ENCODE results near the gene CHI3L1.
"Not testable (repeated sequence)": the region's sequence is repeated elsewhere in the genome, so short reads cannot be mapped to it uniquely, and the experiment has no call there.

The CHI3L1 gene

DNA sequence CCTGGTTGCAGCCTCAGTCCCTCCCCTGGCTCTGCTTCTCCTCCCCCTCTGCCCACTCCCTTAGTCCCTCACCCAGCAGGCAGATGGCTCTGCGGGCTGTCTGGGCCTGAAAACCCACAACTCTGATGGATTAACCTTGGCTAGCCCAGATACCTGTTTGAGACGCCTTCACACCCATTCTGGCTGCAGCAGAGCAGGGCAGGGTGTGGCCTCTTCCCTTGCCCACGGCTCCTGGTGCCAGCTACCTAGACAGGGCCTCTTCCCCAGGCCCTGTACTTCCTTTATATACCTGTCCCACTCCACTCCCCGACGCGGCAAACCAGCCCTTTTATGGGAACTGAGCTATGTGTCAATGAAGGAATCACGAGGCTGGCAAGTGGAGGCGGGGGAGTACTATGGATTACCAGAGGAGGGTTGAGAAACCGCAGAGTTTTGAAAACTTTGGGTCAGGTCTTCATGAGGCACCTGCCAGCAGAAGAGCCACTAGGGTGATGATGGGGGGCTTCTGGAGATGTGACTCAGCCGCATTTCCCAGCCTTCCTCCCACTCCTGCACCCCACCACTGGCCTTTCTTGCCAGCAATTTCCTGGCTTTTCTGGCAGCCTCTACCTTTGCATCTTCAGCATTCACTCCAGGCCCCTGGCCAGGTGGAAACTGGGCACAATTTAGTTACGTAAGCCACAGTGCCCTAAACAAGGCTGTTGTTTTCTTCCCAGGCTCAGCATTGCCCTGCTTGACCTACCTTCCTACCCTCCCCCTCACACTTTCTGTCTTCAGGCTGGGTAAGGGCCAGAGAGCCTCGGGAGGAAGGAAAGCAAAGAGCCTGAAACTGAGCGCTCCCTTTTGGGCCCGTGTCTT, at the start of gene CHI3L1:
CHI3L1 (minus strand) TSS at position 259 of the 858 bp plus-strand sequence; CDS start at position 178, 81 bp downstream.
- no peak within 1 kb of the TSS for H3K9ac ChIP-seq (ENCODE audit: low read length in 5 of 5)
- H3K27ac ChIP-seq (ENCODE audit: low read depth, low read length): no peak within 1 kb of the TSS

DNA sequence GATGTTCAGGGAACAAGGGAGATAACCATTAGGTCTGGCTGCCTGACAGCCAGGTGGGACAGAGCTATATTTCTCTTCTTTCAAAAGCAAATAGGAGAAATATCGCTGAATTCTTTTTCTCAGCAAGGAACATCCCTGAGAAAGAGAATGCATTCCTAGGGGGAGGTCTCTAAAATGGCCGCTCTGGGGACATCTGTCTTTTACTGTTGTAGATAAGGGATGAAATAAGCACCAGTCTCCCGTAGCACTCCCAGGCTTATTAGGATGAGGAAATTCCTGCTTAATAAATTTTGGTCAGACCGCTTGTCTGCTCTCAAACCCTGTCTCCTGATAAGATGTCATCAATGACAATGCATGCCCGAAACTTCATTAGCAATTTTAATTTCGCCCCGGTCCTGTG, 48.4 kb upstream of the CHI3L1 start:
- not testable (repeated sequence) for H3K27me3 ChIP-seq (ENCODE audit: control insufficient read depth in 5 of 5, insufficient read depth in 4 of 5, low read length in 5 of 5); H3K4me3 ChIP-seq (ENCODE audit: low read depth in 1 of 5, low read length in 5 of 5); H3K27ac ChIP-seq (ENCODE audit: low read depth, low read length); H3K9ac ChIP-seq (ENCODE audit: low read length in 5 of 5); H3K4me1 ChIP-seq (ENCODE audit: control insufficient read depth in 5 of 5, insufficient read depth in 5 of 5, low read length in 5 of 5); H3K36me3 ChIP-seq (ENCODE audit: control insufficient read depth in 5 of 5, insufficient read depth in 5 of 5, low read length in 5 of 5)
- peaks cover 0 to 18% (median 8%) of the 10 kb centered on the region in 5 donors for H3K9me3 ChIP-seq (ENCODE audit: control insufficient read depth in 5 of 5, low read length in 5 of 5)

More for the DNA sequence above, at the start of gene CHI3L1:
- peaks cover 0 to 13% (median 8%) of the 10 kb centered on the region in 5 donors for H3K4me1 ChIP-seq (ENCODE audit: control insufficient read depth in 5 of 5, insufficient read depth in 5 of 5, low read length in 5 of 5)
- no peaks in the 10 kb centered on the region for H3K9me3 ChIP-seq (ENCODE audit: control insufficient read depth in 5 of 5, low read length in 5 of 5)
- no peak within 1 kb of the TSS for H3K4me3 ChIP-seq (ENCODE audit: low read depth in 1 of 5, low read length in 5 of 5)
- no peaks in the 10 kb centered on the region for H3K36me3 ChIP-seq (ENCODE audit: control insufficient read depth in 5 of 5, insufficient read depth in 5 of 5, low read length in 5 of 5)
- H3K27me3 ChIP-seq (ENCODE audit: control insufficient read depth in 5 of 5, insufficient read depth in 4 of 5, low read length in 5 of 5): no peaks in the 10 kb centered on the region

DNA sequence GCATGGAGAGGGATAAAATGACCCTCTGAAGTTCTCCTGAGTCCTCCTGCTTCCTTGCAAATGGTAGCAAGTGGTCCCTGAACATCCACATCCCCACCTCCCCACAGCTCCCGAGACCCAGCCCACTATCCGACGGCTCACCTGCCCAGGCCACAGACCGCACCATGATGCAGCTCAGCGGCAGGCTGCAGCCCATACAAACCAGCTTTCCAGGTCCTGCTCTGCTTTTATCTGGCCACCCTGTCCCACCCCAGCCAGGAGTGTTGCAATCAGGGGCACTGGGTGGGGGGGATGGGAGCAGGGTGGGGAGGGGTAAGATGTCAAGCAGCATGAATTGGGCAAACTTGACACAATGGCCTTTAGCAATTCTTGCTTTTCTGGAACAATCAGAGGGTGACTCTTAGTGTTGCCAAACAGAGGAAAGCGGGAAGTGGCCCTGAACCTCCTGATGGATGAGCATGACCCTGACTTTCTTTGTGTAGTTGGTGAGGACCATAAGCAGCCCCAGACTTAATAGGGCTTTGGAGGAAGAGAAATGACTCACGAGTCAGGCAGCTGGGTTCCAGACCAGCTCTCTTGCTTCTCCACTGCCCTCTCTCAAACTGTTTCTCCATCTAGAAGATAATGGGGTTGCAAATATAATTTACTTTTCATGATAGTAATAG, 43.1 kb upstream of the CHI3L1 start, which contains the start of gene CHIT1:
CHIT1 (minus strand) TSS at position 203 of the 665 bp plus-strand sequence; CDS start at position 166, 37 bp downstream.
- Histone ChIP-seq H3K9me3 (ENCODE audit: control insufficient read depth in 5 of 5, low read length in 5 of 5) (peaks cover 0 to 5% (median 2%) of the 10 kb centered on the region in 5 donors), H3K4me1 (ENCODE audit: control insufficient read depth in 5 of 5, insufficient read depth in 5 of 5, low read length in 5 of 5) (no peaks in the 10 kb centered on the region), H3K4me3 (ENCODE audit: low read depth in 1 of 5, low read length in 5 of 5) (no peak within 1 kb of the TSS), H3K27me3 (ENCODE audit: control insufficient read depth in 5 of 5, insufficient read depth in 4 of 5, low read length in 5 of 5) (peaks cover 2 to 19% (median 4%) of the 10 kb centered on the region in 5 donors), H3K27ac (ENCODE audit: low read depth, low read length) (no peak within 1 kb of the TSS), H3K36me3 (ENCODE audit: control insufficient read depth in 5 of 5, insufficient read depth in 5 of 5, low read length in 5 of 5) (no peaks in the 10 kb centered on the region), H3K9ac (ENCODE audit: low read length in 5 of 5) (no peak within 1 kb of the TSS)

DNA sequence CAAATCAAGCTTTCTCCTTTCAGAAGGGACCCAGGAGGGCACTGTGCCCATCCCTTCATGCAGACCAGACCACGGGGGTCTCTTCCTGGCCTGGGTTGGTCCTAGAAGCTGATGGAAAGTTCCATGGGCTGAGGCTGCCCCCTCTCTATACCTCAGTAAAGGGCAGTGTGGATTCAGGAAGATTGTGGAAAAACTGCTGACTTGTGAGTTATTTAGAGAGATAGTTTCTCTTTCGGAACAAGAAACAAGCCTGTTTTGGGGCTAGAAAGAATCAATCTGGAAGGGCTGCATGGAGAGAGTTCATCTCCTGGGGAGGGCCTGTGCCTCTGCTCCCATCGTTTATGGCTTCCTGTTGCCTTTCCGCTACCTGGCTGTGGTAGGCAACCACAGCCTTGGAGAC, 42.2 kb upstream of the CHI3L1 start:
- H3K27ac ChIP-seq (ENCODE audit: low read depth, low read length): no peak overlapping the region
- H3K4me3 ChIP-seq (ENCODE audit: low read depth in 1 of 5, low read length in 5 of 5): no peak overlapping the region
- H3K9ac ChIP-seq (ENCODE audit: low read length in 5 of 5): no peak overlapping the region
- peaks cover 2 to 19% (median 4%) of the 10 kb centered on the region in 5 donors for H3K27me3 ChIP-seq (ENCODE audit: control insufficient read depth in 5 of 5, insufficient read depth in 4 of 5, low read length in 5 of 5)
- no peaks in the 10 kb centered on the region for H3K4me1 ChIP-seq (ENCODE audit: control insufficient read depth in 5 of 5, insufficient read depth in 5 of 5, low read length in 5 of 5)
- H3K36me3 ChIP-seq (ENCODE audit: control insufficient read depth in 5 of 5, insufficient read depth in 5 of 5, low read length in 5 of 5): no peaks in the 10 kb centered on the region
- peaks cover 0 to 1% (median 0%) of the 10 kb centered on the region in 5 donors for H3K9me3 ChIP-seq (ENCODE audit: control insufficient read depth in 5 of 5, low read length in 5 of 5)

DNA sequence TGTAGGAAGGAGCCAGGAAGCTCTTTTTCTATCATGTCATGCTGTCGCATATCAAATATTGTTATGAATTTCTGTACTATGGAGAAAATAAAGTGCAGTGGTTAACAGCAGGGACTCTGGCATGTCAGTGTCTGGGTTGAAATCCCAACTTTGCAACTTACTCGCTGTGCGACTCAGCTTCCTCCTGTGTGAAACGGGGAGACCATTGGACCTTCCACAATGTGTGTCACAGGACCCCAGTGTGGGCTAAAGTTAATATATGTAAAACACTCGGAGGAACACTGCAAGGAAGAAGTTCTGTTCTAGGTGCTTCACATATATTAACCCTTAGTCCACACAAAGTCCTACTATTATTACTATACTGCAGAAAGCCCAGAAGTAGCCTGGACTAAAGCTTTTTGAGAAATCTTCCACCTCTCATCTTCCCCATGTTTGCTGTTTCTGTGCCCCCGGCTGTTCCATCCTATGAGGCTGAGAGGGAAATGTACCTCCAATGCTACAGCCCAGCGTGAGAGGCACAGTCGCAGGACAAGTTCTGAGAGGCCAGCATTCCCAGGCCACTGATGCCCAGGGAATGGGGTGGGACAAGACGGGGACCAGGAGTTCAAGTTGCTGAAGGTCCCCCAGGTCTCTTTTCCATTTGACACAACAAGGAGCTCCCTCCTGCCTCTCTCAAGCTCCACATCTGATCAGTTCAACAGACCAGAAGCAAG, 41.0 kb upstream of the CHI3L1 start:
- no peaks in the 10 kb centered on the region for H3K4me1 ChIP-seq (ENCODE audit: control insufficient read depth in 5 of 5, insufficient read depth in 5 of 5, low read length in 5 of 5)
- no peaks in the 10 kb centered on the region for H3K36me3 ChIP-seq (ENCODE audit: control insufficient read depth in 5 of 5, insufficient read depth in 5 of 5, low read length in 5 of 5)
- no peaks in the 10 kb centered on the region for H3K9me3 ChIP-seq (ENCODE audit: control insufficient read depth in 5 of 5, low read length in 5 of 5)
- H3K4me3 ChIP-seq (ENCODE audit: low read depth in 1 of 5, low read length in 5 of 5): no peak overlapping the region
- no peak overlapping the region for H3K27ac ChIP-seq (ENCODE audit: low read depth, low read length)
- no peak overlapping the region for H3K9ac ChIP-seq (ENCODE audit: low read length in 5 of 5)
- H3K27me3 ChIP-seq (ENCODE audit: control insufficient read depth in 5 of 5, insufficient read depth in 4 of 5, low read length in 5 of 5): peaks cover 2 to 26% (median 9%) of the 10 kb centered on the region in 5 donors

DNA sequence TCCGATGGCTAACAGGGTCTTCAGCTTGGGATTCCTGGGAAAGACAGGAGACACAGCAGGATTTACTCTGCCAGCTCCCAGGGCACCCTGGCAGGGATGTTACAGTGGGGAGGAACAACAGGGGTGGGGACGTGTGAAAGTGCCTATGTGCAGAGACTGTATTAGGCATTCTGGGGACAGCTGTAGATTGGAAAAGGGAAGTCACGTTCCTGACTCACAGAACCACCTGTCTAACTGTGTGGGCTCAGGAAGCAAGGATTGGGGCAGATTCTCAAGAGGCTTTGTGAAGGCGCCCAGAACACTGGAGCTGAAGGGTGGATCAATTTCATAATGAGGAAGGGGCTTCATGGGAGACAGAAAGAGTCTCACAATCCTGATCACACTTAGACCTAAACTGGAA, 38.6 kb upstream of the CHI3L1 start:
- H3K27ac ChIP-seq (ENCODE audit: low read depth, low read length): no peak overlapping the region
- peak overlapping the region in 1 of 5 donors; percentile 26 for H3K9ac ChIP-seq (ENCODE audit: low read length in 5 of 5)
- peaks cover 0 to 18% (median 5%) of the 10 kb centered on the region in 5 donors for H3K27me3 ChIP-seq (ENCODE audit: control insufficient read depth in 5 of 5, insufficient read depth in 4 of 5, low read length in 5 of 5)
- H3K9me3 ChIP-seq (ENCODE audit: control insufficient read depth in 5 of 5, low read length in 5 of 5): no peaks in the 10 kb centered on the region
- no peak overlapping the region for H3K4me3 ChIP-seq (ENCODE audit: low read depth in 1 of 5, low read length in 5 of 5)
- no peaks in the 10 kb centered on the region for H3K36me3 ChIP-seq (ENCODE audit: control insufficient read depth in 5 of 5, insufficient read depth in 5 of 5, low read length in 5 of 5)
- no peaks in the 10 kb centered on the region for H3K4me1 ChIP-seq (ENCODE audit: control insufficient read depth in 5 of 5, insufficient read depth in 5 of 5, low read length in 5 of 5)

DNA sequence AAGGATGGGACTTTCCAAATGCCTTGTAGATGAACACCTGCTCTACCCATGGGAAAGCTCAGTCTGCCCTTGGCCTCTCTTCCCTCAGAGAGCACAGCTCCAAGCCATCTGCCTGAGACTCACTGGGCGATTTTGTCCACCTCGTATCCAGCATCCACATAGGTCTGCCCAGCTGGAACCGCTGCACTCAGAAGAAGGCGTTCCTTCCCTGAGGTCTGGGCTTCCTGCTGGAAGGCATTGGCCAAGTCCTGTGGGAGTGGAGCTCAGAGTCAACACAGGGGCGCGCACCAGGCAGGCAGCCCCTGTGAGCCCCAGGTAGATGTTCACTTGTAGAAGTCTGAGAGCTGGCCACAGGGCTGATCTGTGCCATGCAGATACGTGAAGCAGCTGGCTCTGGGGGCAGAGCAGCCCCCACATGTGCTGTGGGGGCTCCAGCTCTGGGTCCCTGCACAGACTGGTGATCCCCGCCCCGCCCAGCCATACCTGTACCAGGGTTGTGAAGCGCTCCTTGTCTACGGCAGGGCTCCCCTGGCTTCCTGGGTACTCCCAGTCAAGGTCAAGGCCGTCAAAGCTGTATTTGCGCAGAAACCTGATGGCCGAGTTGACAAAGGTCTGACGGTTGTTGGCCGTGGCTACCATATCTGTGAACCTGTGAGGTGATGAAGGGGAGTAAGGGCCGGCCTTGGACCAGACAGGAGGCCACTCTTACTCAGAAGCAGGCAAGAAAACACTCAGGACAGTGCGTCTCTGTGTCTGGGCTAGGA, 36.7 kb upstream of the CHI3L1 start:
- no peaks in the 10 kb centered on the region for H3K36me3 ChIP-seq (ENCODE audit: control insufficient read depth in 5 of 5, insufficient read depth in 5 of 5, low read length in 5 of 5)

DNA sequence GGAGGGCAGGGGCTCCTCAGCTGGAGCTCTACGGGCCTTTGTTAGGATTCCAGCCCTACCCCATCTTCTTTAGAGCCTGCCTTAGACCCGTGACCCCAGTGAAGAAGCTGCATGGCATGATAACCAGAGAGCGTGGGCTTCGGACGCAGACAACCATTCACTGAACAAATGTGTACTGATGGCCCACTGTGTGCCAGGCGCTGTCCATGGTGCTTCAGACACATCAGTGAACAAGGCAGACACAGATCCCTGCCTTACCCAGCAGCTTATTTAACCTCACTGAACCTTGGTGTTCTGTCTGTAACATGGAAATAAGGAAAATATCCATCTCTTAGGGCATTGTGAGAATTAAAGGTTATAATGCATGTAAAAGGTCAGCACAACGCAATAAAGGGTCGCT, 33.4 kb upstream of the CHI3L1 start:
- Histone ChIP-seq H3K27ac (ENCODE audit: low read depth, low read length) (no peak overlapping the region), H3K36me3 (ENCODE audit: control insufficient read depth in 5 of 5, insufficient read depth in 5 of 5, low read length in 5 of 5) (no peaks in the 10 kb centered on the region), H3K4me3 (ENCODE audit: low read depth in 1 of 5, low read length in 5 of 5) (no peak overlapping the region), H3K9ac (ENCODE audit: low read length in 5 of 5) (no peak overlapping the region), H3K4me1 (ENCODE audit: control insufficient read depth in 5 of 5, insufficient read depth in 5 of 5, low read length in 5 of 5) (peaks cover 0 to 2% (median 0%) of the 10 kb centered on the region in 5 donors), H3K9me3 (ENCODE audit: control insufficient read depth in 5 of 5, low read length in 5 of 5) (no peaks in the 10 kb centered on the region), H3K27me3 (ENCODE audit: control insufficient read depth in 5 of 5, insufficient read depth in 4 of 5, low read length in 5 of 5) (peaks cover 3 to 20% (median 9%) of the 10 kb centered on the region in 5 donors)

More for the DNA sequence above, 36.7 kb upstream of the CHI3L1 start:
- Histone ChIP-seq H3K9ac (ENCODE audit: low read length in 5 of 5) (no peak overlapping the region), H3K4me3 (ENCODE audit: low read depth in 1 of 5, low read length in 5 of 5) (no peak overlapping the region), H3K9me3 (ENCODE audit: control insufficient read depth in 5 of 5, low read length in 5 of 5) (no peaks in the 10 kb centered on the region), H3K27me3 (ENCODE audit: control insufficient read depth in 5 of 5, insufficient read depth in 4 of 5, low read length in 5 of 5) (peaks cover 0 to 19% (median 7%) of the 10 kb centered on the region in 5 donors), H3K4me1 (ENCODE audit: control insufficient read depth in 5 of 5, insufficient read depth in 5 of 5, low read length in 5 of 5) (no peaks in the 10 kb centered on the region), H3K27ac (ENCODE audit: low read depth, low read length) (no peak overlapping the region)

DNA sequence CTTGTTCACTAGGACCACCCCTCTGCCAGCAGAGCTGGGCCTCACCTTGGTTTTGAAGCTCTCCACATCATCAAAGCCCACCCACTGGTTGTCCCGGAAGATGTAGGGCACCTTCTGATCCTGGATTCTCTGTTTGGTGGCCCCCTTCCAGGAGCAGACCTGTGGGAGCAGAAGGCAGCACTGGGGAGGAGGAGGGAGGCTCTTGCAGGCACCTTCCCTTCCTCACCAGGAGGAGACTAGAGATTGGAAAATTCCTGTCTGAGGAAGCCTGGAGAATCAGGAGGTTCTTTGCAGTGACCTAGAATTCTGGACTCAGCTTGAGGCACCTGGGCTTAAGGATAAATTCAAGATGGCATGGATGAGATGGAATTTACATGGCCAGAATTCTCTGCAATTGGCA, 32.7 kb upstream of the CHI3L1 start:
- no peaks in the 10 kb centered on the region for H3K9me3 ChIP-seq (ENCODE audit: control insufficient read depth in 5 of 5, low read length in 5 of 5)
- H3K27me3 ChIP-seq (ENCODE audit: control insufficient read depth in 5 of 5, insufficient read depth in 4 of 5, low read length in 5 of 5): peaks cover 3 to 20% (median 7%) of the 10 kb centered on the region in 5 donors
- peaks cover 0 to 2% (median 0%) of the 10 kb centered on the region in 5 donors for H3K4me1 ChIP-seq (ENCODE audit: control insufficient read depth in 5 of 5, insufficient read depth in 5 of 5, low read length in 5 of 5)
- H3K9ac ChIP-seq (ENCODE audit: low read length in 5 of 5): no peak overlapping the region
- H3K27ac ChIP-seq (ENCODE audit: low read depth, low read length): no peak overlapping the region
- no peak overlapping the region for H3K4me3 ChIP-seq (ENCODE audit: low read depth in 1 of 5, low read length in 5 of 5)
- H3K36me3 ChIP-seq (ENCODE audit: control insufficient read depth in 5 of 5, insufficient read depth in 5 of 5, low read length in 5 of 5): no peaks in the 10 kb centered on the region

Data from subcutaneous abdominal adipose tissue (tissue), 5 donors.